Neural cell (in vitro differentiated cells): ENCODE data around the gene IFNA13. TPM values are rescaled to one million over a fixed set of nuclear protein-coding genes. Genes with fewer than 3 reads are reported as not detected.

Experiments used
- H2AFZ ChIP-seq: fragments of 200-600, 300-800 bp; sonication (generic), shearing (Covaris generic); 2 replicates; pipeline ENCODE4 v1.6.0; 2014; ENCODE audit warnings: low read depth, mild to moderate bottlenecking, antibody characterized with exemption, low read length, moderate library complexity
- H3F3A ChIP-seq: fragments of 200-600 bp; shearing (Covaris generic); 2 replicates; pipeline ENCODE4 v1.6.1; 2016; ENCODE audit warnings: mild to moderate bottlenecking, moderate library complexity, mixed read lengths, antibody characterized with exemption, low read length; ENCODE audit not compliant: insufficient read depth, poor library complexity, severe bottlenecking
- H3K27ac ChIP-seq: fragments of 200-600, 300-800 bp; sonication (generic), shearing (Covaris generic); 2 replicates; pipeline ENCODE4 v1.5.1; 2014; ENCODE audit warnings: mild to moderate bottlenecking, low read length, moderate library complexity
- H3K27me3 ChIP-seq: fragments of 300-800, 200-600 bp; sonication (generic), shearing (Covaris generic); 2 replicates; pipeline ENCODE4 v1.6.0; 2014; ENCODE audit warnings: mild to moderate bottlenecking, low read depth, low read length, moderate library complexity; ENCODE audit not compliant: insufficient read depth
- H3K36me3 ChIP-seq: fragments of 300-800, 200-600 bp; sonication (generic), shearing (Covaris generic); 2 replicates; pipeline ENCODE4 v1.5.1; 2014; ENCODE audit warnings: mild to moderate bottlenecking, antibody characterized with exemption, low read length, moderate library complexity; ENCODE audit not compliant: insufficient read depth
- H3K4me2 ChIP-seq: fragments of 300-800, 200-600 bp; sonication (generic), shearing (Covaris generic); 2 replicates; pipeline ENCODE4 v1.6.0; 2014; ENCODE audit warnings: mild to moderate bottlenecking, low read length
- H3K4me3 ChIP-seq: fragments of 300-800, 200-600 bp; sonication (generic), shearing (Covaris generic); 2 replicates; pipeline ENCODE4 v1.5.1; 2014; ENCODE audit warnings: mild to moderate bottlenecking, low read length, moderate library complexity
- H3K79me2 ChIP-seq: fragments of 200-600 bp; shearing (Covaris generic); replicated peaks from 2 replicates; pipeline ENCODE4 v1.6.0; 2014; ENCODE audit warnings: mild to moderate bottlenecking, low read length, moderate library complexity; ENCODE audit not compliant: insufficient read depth
- H3K9ac ChIP-seq: fragments of 300-800, 200-600 bp; sonication (generic), shearing (Covaris generic); 2 replicates; pipeline ENCODE4 v1.6.1; 2016; ENCODE audit warnings: mild to moderate bottlenecking, low read length, mixed read lengths
- H3K9me2 ChIP-seq: fragments of 200-600 bp; shearing (Covaris generic); 2 replicates; pipeline ENCODE4 v1.6.1; 2016; ENCODE audit warnings: mild to moderate bottlenecking, low read length, mixed read lengths; ENCODE audit not compliant: insufficient read depth
- H3K9me3 ChIP-seq: fragments of 200-600, 300-800 bp; sonication (generic), shearing (Covaris generic); 2 replicates; pipeline ENCODE4 v1.6.1; 2016; ENCODE audit warnings: mild to moderate bottlenecking, mixed run types, low read length, moderate library complexity, mixed read lengths
- H4K20me1 ChIP-seq: fragments of 200-600 bp; shearing (Covaris generic); 2 replicates; pipeline ENCODE4 v1.6.1; 2016; ENCODE audit warnings: mild to moderate bottlenecking, mixed run types; ENCODE audit not compliant: insufficient read depth
- CTCF ChIP-seq: fragments of 450-650 bp; IDR thresholded peaks from 2 replicates; pipeline ENCODE4 v1.5.1; 2014; ENCODE audit warnings: antibody characterized with exemption, mild to moderate bottlenecking, moderate library complexity; ENCODE audit not compliant: poor library complexity, severe bottlenecking
- EP300 ChIP-seq: fragments of 450-650 bp; conservative IDR thresholded peaks from 2 replicates; pipeline ENCODE4 v1.6.1; 2014; ENCODE audit warnings: antibody characterized with exemption, mild to moderate bottlenecking, moderate library complexity; ENCODE audit not compliant: poor library complexity, severe bottlenecking
- EZH2 ChIP-seq: fragments of 200-600, 300-800 bp; shearing (Covaris generic), sonication (generic); IDR thresholded peaks from 2 replicates; pipeline ENCODE4 v1.6.1; 2014; ENCODE audit warnings: antibody characterized with exemption, low read length, borderline replicate concordance, mild to moderate bottlenecking; ENCODE audit not compliant: insufficient read depth, poor library complexity, severe bottlenecking
- MXI1 ChIP-seq: fragments of 450-650 bp; conservative IDR thresholded peaks from 2 replicates; pipeline ENCODE4 v1.6.1; 2014; ENCODE audit warnings: antibody characterized with exemption, mild to moderate bottlenecking; ENCODE audit not compliant: poor library complexity, severe bottlenecking
- POLR2AphosphoS5 ChIP-seq: IDR thresholded peaks from 2 replicates; pipeline ENCODE4 v1.6.1; 2012
- RAD21 ChIP-seq: fragments of 450-650 bp; conservative IDR thresholded peaks from 2 replicates; pipeline ENCODE4 v1.6.1; 2014; ENCODE audit warnings: antibody characterized with exemption, mild to moderate bottlenecking, moderate library complexity
- REST ChIP-seq: IDR thresholded peaks from 2 replicates; pipeline ENCODE4 v1.6.1; 2012; ENCODE audit warnings: borderline replicate concordance
- SMC3 ChIP-seq: fragments of 450-650 bp; conservative IDR thresholded peaks from 2 replicates; pipeline ENCODE4 v1.6.1; 2014; ENCODE audit warnings: antibody characterized with exemption, mild to moderate bottlenecking, moderate library complexity; ENCODE audit not compliant: poor library complexity
- TAF1 ChIP-seq: IDR thresholded peaks from 2 replicates; pipeline ENCODE4 v1.6.1; 2012; ENCODE audit warnings: low read depth
- polyA plus RNA-seq: library from polyadenylated mRNA; depleted of rRNA; stranded (reverse); fragments of >200 nt; gene quantifications from 2 replicates; pipeline ENCODE4 v1.2.3, GENCODE V29; 2014

Gene IFNA13
- polyA plus RNA-seq, 1 donor from 2014 or later: not detected

GRCh38 chr9:21408817-21409216, 41.0 kb upstream of the IFNA13 start, which contains the start of gene IFNA8:
IFNA8 (plus strand) TSS chr9:21409117; CDS start chr9:21409177, 60 bp downstream.
- Histone ChIP-seq H3K4me3 (no peak within 1 kb of the TSS), H3K9ac (no peak within 1 kb of the TSS)

GRCh38 chr9:21404146-21404545, 36.3 kb upstream of the IFNA13 start:
- Histone ChIP-seq H3K4me2 (no peak overlapping the region), H3K9me2 (no peaks in the 10 kb centered on the region), H3K79me2 (no peaks in the 10 kb centered on the region), H3K27ac (no peak overlapping the region), H3K4me3 (no peak overlapping the region), H4K20me1 (no peaks in the 10 kb centered on the region), H2AFZ (no peak overlapping the region), H3K36me3 (no peaks in the 10 kb centered on the region), H3K27me3 (peaks cover 24% of the 10 kb centered on the region), H3F3A (no peaks in the 10 kb centered on the region), H3K9me3 (no peaks in the 10 kb centered on the region), H3K9ac (no peak overlapping the region)
- TF ChIP-seq TAF1: no peak
- no peak for TF ChIP-seq POLR2AphosphoS5
- TF ChIP-seq CTCF: no peak
- no peak for TF ChIP-seq RAD21
- no peak for TF ChIP-seq SMC3
- TF ChIP-seq EZH2: no peak
- TF ChIP-seq EP300: no peak
- no peak for TF ChIP-seq MXI1

More at GRCh38 chr9:21408817-21409216, 41.0 kb upstream of the IFNA13 start, which contains the start of gene IFNA8:
- no peaks in the 10 kb centered on the region for H3K36me3 ChIP-seq
- no peak within 1 kb of the TSS for H3K4me2 ChIP-seq
- no peaks in the 10 kb centered on the region for H3F3A ChIP-seq
- H3K79me2 ChIP-seq: no peaks in the 10 kb centered on the region
- no peaks in the 10 kb centered on the region for H3K9me2 ChIP-seq
- H4K20me1 ChIP-seq: no peaks in the 10 kb centered on the region
- peaks cover 4% of the 10 kb centered on the region for H3K27me3 ChIP-seq
- H2AFZ ChIP-seq: no peak within 1 kb of the TSS
- H3K27ac ChIP-seq: no peak within 1 kb of the TSS
- TF ChIP-seq CTCF (no peak), EZH2 (no peak), RAD21 (no peak), POLR2AphosphoS5 (no peak), SMC3 (no peak), EP300 (no peak), MXI1 (no peak), REST (no peak), TAF1 (no peak)
- no peaks in the 10 kb centered on the region for H3K9me3 ChIP-seq
